HCT116 (cell line): ENCODE measurements around the gene LRRC72. TPM values are rescaled to one million over a fixed set of nuclear protein-coding genes. Genes with fewer than 3 reads are reported as not detected.

Experiments
- ATAC-seq: fragments of 200-7000 bp; cut with Tn5 transposase; 2 replicates; pipeline ENCODE4 v1.9.1; 2020; ENCODE audit warnings: mild to moderate bottlenecking, moderate library complexity
- BruUV-seq: library from RNA; stranded (reverse); fragments of 400-500 nt; replicated peaks from 2 replicates; lab custom pipeline; 2021; lab: Mats Ljungman, UMichigan
- CTCF ChIA-PET: fragments of 300-600 bp; sonication (Branson Sonifier 250); formaldehyde crosslinking; loops from one replicate; lab custom pipeline; 2021; ENCODE audit warnings: antibody characterized with exemption; lab: Charles Lee
- POLR2A ChIA-PET: fragments of 300-600, 350-600 bp; sonication (Branson Sonifier 250); formaldehyde crosslinking; loops from one replicate; lab custom pipeline; 2021; ENCODE audit warnings: antibody characterized with exemption; lab: Charles Lee
- RAD21 ChIA-PET, 2 experiments: fragments of 300-600 bp; sonication (Branson Sonifier 250); formaldehyde crosslinking; loops; one replicate each; lab custom pipeline; 2023; ENCODE audit warnings: low total read pairs in 2 of 2; ENCODE audit not compliant: uncharacterized antibody in 2 of 2, unreplicated experiment in 2 of 2, low non-redundant PET in 1 of 2; lab: Charles Lee
- DNase-seq: peaks from one replicate; pipeline ENCODE4 v3.0.0-alpha.2; 2010; ENCODE audit warnings: low read depth, low spot score
- H2AFZ ChIP-seq: fragments of 200-600 bp; shearing (Covaris generic), sonication (generic); 2 replicates; pipeline ENCODE4 v1.6.1; 2017; ENCODE audit warnings: low read depth, mixed run types, mixed read lengths, antibody characterized with exemption, low read length; ENCODE audit not compliant: poor library complexity, severe bottlenecking
- H3K27ac ChIP-seq: 2 replicates; pipeline ENCODE4 v1.5.1; 2012; ENCODE audit warnings: low read depth, low read length
- H3K27me3 ChIP-seq: fragments of 200-600 bp; sonication (generic); 2 replicates; pipeline ENCODE4 v1.6.1; 2016; ENCODE audit warnings: mixed run types, low read length, mixed read lengths; ENCODE audit not compliant: insufficient read depth
- H3K36me3 ChIP-seq, 2 experiments: fragments of 200-500 bp in 1 of 2; fragments of 200-600 bp in 1 of 2; sonication (Bioruptor generic) in 1 of 2; sonication (generic) in 1 of 2; 2 replicates each; pipeline versions ENCODE4 v1.5.1 to v1.6.1; 2014 to 2016; ENCODE audit warnings: low read length in 2 of 2, inconsistent platforms in 1 of 2, mixed read lengths in 1 of 2, mixed run types in 1 of 2; ENCODE audit not compliant: insufficient read depth in 2 of 2, control insufficient read depth in 1 of 2
- H3K4me1 ChIP-seq, 2 experiments: fragments of 200-600 bp in 1 of 2; sonication (generic) in 1 of 2; 2 replicates each; pipeline versions ENCODE4 v1.5.1 to v1.6.1; 2012 to 2017; ENCODE audit warnings: low read length in 2 of 2, inconsistent platforms in 1 of 2, mild to moderate bottlenecking in 1 of 2, mixed read lengths in 1 of 2, mixed run types in 1 of 2, moderate library complexity in 1 of 2; ENCODE audit not compliant: insufficient read depth in 2 of 2, control insufficient read depth in 1 of 2
- H3K4me2 ChIP-seq: fragments of 200-600 bp; sonication (generic); 2 replicates; pipeline ENCODE4 v1.6.1; 2017; ENCODE audit warnings: mixed run types, low read length, mixed read lengths
- H3K4me3 ChIP-seq, 2 experiments: fragments of 200-600 bp in 1 of 2; sonication (generic) in 1 of 2; replicated peaks in 1 of 2; 2 replicates each; pipeline ENCODE4 v1.5.1; 2011 to 2016; ENCODE audit warnings: low read length in 2 of 2, control low read depth in 1 of 2, low read depth in 1 of 2, mild to moderate bottlenecking in 1 of 2, mixed read lengths in 1 of 2, mixed run types in 1 of 2
- H3K79me2 ChIP-seq: fragments of 200-600 bp; sonication (generic); 2 replicates; pipeline ENCODE4 v1.6.1; 2017; ENCODE audit warnings: mild to moderate bottlenecking, mixed run types, low read length, moderate library complexity, mixed read lengths; ENCODE audit not compliant: insufficient read depth
- H3K9ac ChIP-seq: fragments of 200-600 bp; sonication (generic); 2 replicates; pipeline ENCODE4 v1.6.1; 2016; ENCODE audit warnings: low read length, mixed read lengths
- H3K9me2 ChIP-seq: fragments of 200-600 bp; sonication (generic), shearing (Covaris generic); 2 replicates; pipeline ENCODE4 v1.6.1; 2017; ENCODE audit warnings: mixed run types, mild to moderate bottlenecking, moderate library complexity; ENCODE audit not compliant: insufficient read depth
- H3K9me3 ChIP-seq, 2 experiments: fragments of 200-500 bp in 1 of 2; fragments of 200-600 bp in 1 of 2; sonication (Bioruptor generic) in 1 of 2; sonication (generic) in 1 of 2; 2 replicates each; pipeline ENCODE4 v1.6.1; 2014 to 2017; ENCODE audit warnings: low read length in 2 of 2, mixed read lengths in 2 of 2, inconsistent platforms in 1 of 2, low read depth in 1 of 2, mild to moderate bottlenecking in 1 of 2, mixed run types in 1 of 2, moderate library complexity in 1 of 2; ENCODE audit not compliant: control insufficient read depth in 1 of 2, insufficient read depth in 1 of 2
- H4K20me1 ChIP-seq: fragments of 200-600 bp; sonication (generic), shearing (Covaris generic); 2 replicates; pipeline ENCODE4 v1.6.1; 2017; ENCODE audit warnings: mixed run types, mild to moderate bottlenecking, moderate library complexity; ENCODE audit not compliant: insufficient read depth
- ATF3 ChIP-seq: IDR thresholded peaks from 2 replicates; pipeline ENCODE4 v1.6.1; 2012
- CTCF ChIP-seq, 3 experiments: fragments of 200-600 bp in 1 of 3; sonication (generic) in 1 of 3; IDR thresholded peaks in 2 of 3; conservative IDR thresholded peaks in 1 of 3; 2 replicates each; pipeline ENCODE4 v1.5.1; 2012 to 2017; ENCODE audit warnings: low read depth in 2 of 3, low read length in 2 of 3, antibody characterized with exemption in 1 of 3, borderline replicate concordance in 1 of 3, control low read depth in 1 of 3, mild to moderate bottlenecking in 1 of 3, mixed read lengths in 1 of 3, mixed run types in 1 of 3, moderate library complexity in 1 of 3; ENCODE audit not compliant: insufficient read depth in 1 of 3
- RAD21 ChIP-seq: IDR thresholded peaks from 2 replicates; pipeline ENCODE4 v1.6.1; 2012; ENCODE audit warnings: low read depth, mild to moderate bottlenecking
- ZNF274 ChIP-seq: fragments of 200-500 bp; sonication (Bioruptor generic); IDR thresholded peaks from 2 replicates; pipeline ENCODE4 v1.6.1; 2014; ENCODE audit warnings: mild to moderate bottlenecking, low read depth, low read length, inconsistent platforms
- intact Hi-C: fragments of 100-400 bp; cut with micrococcal nuclease; formaldehyde crosslinking; loops from 2 replicates; pipeline ENCODE4 v1.10.0; 2022
- total RNA-seq: library from RNA; stranded (reverse); gene quantifications from one replicate; pipeline ENCODE4 v1.2.1, GENCODE V29; 2021; ENCODE audit not compliant: unreplicated experiment

Gene LRRC72
- total RNA-seq, 1 experiment from 2014 or later = not detected

GRCh38 chr7:16586081-16586874 is 59.7 kb downstream of the LRRC72 start (continued):
- no peak for TF ChIP-seq CTCF (IDR thresholded peaks at IDR 0.05 in 2 of 3, conservative IDR thresholded peaks at IDR 0.05 in 1 of 3; ENCODE audit: borderline replicate concordance in 1 of 3, insufficient read depth in 1 of 3, low read depth in 2 of 3, low read length in 2 of 3)
- TF ChIP-seq ZNF274 = no peak
- no peak for TF ChIP-seq RAD21

- Histone ChIP-seq H3K79me2 (no peaks in the 10 kb centered on the region), H3K27ac (no peak overlapping the region), H3K4me3 (no peak overlapping the region), H3K9ac (no peak overlapping the region), H2AFZ (no peak overlapping the region), H3K36me3 (no peaks in the 10 kb centered on the region), H4K20me1 (no peaks in the 10 kb centered on the region), H3K27me3 (no peaks in the 10 kb centered on the region), H3K4me2 (no peak overlapping the region), H3K9me2 (no peaks in the 10 kb centered on the region), H3K4me1 (no peaks in the 10 kb centered on the region), H3K9me3 (no peaks in the 10 kb centered on the region)
- intact Hi-C loops = no loop called here
- CTCF ChIA-PET = no interaction called here
- no TSS peak for BruUV-seq
- POLR2A ChIA-PET = no interaction called here
- no peak for DNase-seq
- RAD21 ChIA-PET = no interaction called here
- TF ChIP-seq ZNF274 (no peak), ATF3 (no peak)
- ATAC-seq = no peak
These were observed 60.5 kb downstream of the LRRC72 start for GRCh38 chr7:16587129-16587528.
